Central memory CD4-positive, alpha-beta T cell (primary cell): ENCODE results near the gene GIMAP4.
A peak's percentile ranks its signal among the peaks of the same experiment; 100 is the strongest.
"Not testable (repeated sequence)": the region's sequence is repeated elsewhere in the genome, so short reads cannot be mapped to it uniquely, and the experiment has no call there.

Experiments used
- DNase-seq: peaks from one replicate; pipeline ENCODE4 v3.0.0; 2022
- total RNA-seq, 3 experiments: gene quantifications; one replicate each; lab custom pipeline; 2026; lab: John Stamatoyannopoulos, UW

GIMAP4 gene
- 15.3 to 445 (median 95.1) reads per million in 3 experiments for total RNA-seq

DNA sequence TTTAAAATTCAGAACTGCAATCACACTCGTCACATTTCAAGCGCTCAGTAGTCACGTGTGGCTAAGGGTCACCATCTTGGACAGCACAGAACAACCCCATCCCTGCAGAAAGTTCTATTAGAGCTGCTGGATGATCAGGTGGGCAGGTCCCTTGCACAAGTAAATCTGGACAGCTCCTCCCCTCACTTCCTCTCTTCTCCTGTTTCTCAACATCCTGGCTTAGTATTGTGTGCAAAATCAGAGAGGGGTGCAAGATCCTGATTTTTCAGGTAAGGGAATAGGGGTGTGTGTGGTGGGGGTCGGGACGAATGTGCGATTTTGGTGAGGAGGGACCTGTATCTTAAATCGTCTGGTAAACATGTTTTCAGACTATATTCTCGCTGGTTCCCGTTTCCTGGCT, at the start of gene GIMAP4:
GIMAP4 (plus strand) TSS at position 222 of the 400 bp plus-strand sequence. CDS start 2,512 bp downstream, outside the sequence.
- DNase-seq = peak; percentile 34

DNA sequence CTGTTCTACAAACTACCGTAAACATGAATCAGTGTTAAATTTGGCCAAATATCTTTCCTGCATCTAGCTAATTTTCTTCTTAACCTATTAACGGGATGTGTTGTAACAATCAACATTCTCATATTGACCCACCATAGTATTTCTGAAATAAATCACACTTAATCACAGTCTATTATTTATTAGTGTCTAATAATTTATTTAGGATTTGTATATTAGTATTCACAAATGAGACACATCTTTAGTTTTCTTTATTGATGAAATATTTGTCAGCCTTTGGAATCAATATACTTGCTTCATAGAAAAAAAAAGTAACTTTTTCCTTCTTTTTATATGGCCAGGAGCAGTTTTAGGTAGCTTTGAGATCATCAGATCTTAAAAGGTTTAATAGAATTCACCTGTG, 47.9 kb upstream of the GIMAP4 start:
- DNase-seq = no peak

- DNase-seq = no peak
These were observed 47.0 kb upstream of the GIMAP4 start for GRCh38 chr7:150520145-150520544.

DNA sequence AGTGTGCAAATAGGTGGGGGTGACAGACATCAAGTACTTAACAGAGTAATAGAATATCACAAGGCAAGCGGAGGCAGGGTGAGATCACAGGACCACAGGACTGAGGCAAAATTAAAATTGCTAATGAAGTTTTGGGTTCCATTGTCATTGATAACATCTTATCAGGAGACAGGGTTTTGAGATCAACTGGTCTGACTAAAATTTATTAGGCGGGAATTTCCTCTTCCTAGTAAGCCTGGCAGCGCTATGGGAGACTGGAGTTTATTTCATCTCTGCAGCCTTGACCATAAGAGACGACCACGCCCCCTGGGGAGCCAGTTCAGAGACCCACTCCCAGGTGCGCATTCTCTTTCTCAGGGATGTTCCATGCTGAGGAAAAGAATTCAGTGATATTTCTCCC, 44.3 kb upstream of the GIMAP4 start:
- DNase-seq = not testable (repeated sequence)

DNA sequence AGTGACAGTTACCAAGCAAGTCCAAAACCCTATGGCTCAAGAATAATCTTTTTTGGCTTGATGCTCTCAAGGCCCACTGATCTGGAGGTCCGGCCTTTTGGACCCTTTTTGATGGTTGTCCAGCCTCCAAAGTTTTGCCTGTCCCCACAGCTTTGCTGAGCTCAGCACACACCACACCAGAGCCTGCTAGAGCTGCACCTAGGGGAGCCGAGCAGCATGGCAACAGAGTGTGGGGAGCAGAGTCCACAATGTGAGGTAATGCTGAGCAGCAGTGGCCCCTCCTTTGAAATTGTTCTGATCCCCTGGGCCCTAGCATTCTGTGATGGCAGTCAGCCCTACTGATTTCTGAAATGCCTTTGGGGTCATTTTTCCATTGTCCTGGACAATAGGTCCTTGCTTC, 43.2 kb upstream of the GIMAP4 start:
- no peak for DNase-seq

GRCh38 chr7:150531704-150532103, 35.5 kb upstream of the GIMAP4 start:
- no peak for DNase-seq

- no peak for DNase-seq
These were observed 28.9 kb upstream of the GIMAP4 start for GRCh38 chr7:150538259-150538658.

- no peak for DNase-seq
These were observed 14.0 kb upstream of the GIMAP4 start for GRCh38 chr7:150553163-150553562.

DNA sequence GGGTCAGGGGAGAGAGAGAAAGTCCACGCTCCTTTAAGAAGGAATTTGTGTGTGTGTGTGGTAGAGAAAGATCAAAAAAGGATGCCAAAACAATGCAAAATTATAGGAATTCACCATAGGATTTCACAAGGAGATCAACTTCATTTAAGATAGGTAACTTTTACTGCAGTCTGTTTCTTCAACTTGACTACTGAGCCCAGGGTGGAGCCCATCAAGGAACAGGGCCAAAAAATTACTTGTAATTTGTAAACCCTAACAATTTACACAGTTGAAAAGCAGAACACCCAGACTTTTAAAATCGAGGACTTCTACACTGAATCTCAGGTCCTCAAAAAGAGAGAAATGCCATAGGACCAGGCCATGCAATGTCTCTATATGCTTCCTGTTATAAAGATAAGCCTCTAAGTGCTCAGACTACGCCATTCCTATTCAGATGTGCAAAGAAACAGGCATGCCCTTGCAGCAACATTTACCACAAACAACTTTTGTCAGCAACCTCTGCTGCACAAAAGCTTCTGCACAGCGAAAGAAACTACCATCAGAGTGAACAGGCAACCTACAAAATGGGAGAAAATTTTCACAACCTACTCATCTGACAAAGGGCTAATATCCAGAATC, 10.6 kb upstream of the GIMAP4 start:
- DNase-seq = peak; percentile 68

GRCh38 chr7:150560486-150560885, 6.7 kb upstream of the GIMAP4 start:
- no peak for DNase-seq

GRCh38 chr7:150562919-150563318, 4.3 kb upstream of the GIMAP4 start:
- no peak for DNase-seq

DNA sequence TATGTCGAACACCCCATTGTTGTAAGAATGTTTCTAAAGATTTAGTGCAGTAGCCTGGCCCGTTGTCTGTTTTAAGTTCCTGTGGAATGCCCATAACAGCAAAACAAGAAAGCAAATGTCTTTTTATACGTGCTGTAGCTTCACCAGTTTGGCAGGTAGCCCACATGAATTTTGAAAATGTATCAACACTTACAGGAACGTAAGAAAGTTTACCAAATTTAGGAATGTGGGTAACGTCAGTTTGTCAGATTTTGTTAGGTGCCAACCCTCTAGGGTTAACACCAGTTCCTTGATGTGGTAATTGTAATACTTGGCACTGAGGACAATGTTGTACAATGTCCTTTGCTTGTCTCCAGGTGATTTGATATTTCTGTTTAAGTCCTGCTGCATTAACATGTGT, 3.2 kb upstream of the GIMAP4 start:
- peak; percentile 25 for DNase-seq

DNA sequence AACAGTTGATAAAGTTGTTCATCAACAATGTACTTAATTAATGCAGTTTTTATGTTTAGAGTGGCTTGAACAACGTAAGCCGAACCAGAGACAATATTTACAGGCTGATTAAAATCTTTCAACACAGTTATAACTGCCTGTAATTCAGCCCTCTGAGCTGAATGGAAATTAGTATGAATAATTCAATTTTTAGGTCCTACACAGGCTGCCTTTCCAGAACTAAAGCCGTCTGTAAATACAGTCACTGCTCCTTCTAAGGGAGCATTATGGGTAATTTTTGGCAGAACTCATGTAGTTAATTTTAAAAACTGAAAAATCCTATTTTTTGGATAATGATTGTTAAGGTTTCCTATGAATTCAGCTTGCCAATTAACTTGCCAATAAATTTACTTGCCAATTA, 2.6 kb upstream of the GIMAP4 start:
- no peak for DNase-seq

DNA sequence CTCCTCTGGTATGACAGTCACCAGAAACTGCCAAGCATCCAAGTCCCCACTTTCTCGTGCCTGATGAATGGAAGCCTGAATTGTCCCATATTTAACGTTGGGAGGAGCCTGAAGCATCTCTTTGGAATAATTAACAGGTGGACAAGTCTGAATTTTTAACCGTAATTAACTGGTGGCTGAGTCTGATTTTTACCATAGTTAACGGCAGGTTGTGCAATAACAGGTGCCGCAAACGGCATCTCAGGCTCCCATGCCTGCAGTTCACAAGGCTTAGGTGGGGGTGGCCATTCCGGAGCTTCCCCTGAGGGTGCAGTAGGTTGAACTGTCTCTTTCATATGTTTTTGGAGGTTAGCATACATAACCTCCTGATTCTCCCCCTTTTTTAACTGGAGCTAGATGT, 2.0 kb upstream of the GIMAP4 start:
- no peak for DNase-seq

DNA sequence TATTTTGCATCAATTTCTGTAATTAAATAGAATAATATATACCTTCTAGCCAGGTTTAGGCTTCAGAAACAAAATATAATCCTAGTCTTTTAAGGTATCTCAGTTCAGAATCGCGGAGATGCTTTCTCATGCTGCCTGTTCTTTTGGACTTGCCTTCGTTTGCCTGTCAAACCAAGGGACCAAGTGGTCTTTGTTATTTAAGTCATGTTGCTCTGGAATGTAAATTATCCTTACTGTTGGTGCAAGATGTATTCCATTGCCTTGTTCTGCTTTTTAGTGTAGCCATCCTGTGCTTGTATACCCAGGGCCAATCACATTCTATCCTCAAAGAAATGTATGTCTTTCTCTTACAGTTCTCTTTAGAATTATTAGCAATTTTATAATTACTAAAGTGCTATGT, 1.1 kb upstream of the GIMAP4 start:
- DNase-seq = no peak

GRCh38 chr7:150566572-150566971, 618 bp upstream of the GIMAP4 start:
- DNase-seq = no peak

- no peak for DNase-seq
These were observed 696 bp downstream of the GIMAP4 start for GRCh38 chr7:150567871-150568301.

GRCh38 chr7:150568714-150569113, 1.5 kb downstream of the GIMAP4 start:
- peak; percentile 32 for DNase-seq

GRCh38 chr7:150569245-150569955, 2.2 kb downstream of the GIMAP4 start:
- DNase-seq = no peak

DNA sequence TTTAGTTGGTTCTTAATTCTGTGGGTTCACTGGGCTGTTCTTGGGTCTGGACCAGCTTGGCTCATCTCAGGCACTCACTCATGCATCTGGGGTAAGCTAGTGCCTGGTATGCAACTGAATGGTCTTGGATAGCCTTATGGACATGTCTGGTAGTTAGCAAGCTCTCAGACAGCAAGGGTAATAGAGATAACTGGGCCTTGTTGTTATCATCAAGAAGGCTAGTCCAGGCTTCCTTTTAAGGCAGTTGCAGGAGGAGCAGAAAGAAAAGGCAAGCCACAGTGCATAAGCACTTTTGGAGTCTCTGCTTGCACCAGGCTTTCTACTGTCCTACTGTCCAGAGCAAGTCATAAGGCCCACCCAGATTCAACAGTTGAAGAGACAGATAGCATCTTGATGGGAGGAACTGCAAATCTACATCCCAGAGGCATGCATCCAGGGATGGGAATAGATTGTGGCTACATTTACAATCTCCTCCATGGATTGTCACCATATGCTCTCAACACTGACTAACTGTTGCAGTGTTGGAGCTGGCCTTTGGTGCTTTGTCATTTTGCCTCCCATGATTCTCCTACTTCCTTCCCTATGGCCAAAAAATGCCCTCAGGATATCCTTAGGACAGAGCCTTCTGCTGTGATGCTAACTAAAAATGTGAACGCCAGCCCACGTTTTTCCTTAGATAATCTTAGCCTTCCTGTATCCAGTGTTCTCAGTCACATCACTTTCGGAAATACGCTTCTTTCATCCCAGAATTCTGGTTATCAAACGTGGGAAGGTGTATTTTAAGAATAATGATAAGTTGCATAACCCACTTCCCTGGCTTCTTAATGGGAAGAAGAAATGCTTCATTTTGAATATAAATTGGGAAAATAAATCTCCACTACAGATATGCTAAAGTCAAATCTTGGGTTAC, 3.6 kb downstream of the GIMAP4 start:
- no peak for DNase-seq

- DNase-seq = no peak
These were observed 5.3 kb downstream of the GIMAP4 start for GRCh38 chr7:150572496-150572895.

DNA sequence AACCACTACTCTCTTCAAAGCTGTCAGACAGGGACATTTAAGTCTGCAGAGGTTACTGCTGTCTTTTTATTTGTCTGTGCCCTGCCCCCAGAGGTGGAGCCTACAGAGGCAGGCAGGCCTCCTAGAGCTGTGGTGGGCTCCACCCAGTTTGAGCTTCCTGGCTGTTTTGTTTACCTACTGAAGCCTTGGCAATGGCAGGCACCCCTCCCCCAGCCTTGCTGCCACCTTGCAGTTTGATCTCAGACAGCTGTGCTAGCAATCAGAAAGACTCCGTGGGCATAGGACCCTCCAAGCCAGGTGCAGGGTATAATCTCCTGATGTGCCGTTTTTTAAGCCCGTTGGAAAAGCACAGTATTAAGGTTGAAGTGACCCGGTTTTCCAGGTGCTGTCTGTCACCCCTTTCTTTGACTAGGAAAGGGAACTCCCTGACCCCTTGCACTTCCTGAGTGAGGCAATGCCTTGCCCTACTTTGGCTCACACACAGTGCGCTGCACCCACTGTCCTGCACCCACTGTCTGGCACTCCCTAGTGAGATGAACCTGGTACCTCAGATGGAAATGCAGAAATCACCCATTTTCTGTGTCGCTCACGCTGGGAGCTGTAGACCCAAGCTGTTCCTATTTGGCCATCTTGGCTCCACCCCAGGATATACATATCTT, 12.9 kb downstream of the GIMAP4 start:
- DNase-seq = peak; percentile 45
